GM21360 (cell line): ENCODE data around the gene LAIR2.
"Not testable (repeated sequence)": the region's sequence is repeated elsewhere in the genome, so short reads cannot be mapped to it uniquely, and the experiment has no call there.

Experiments
- ATAC-seq: cut with Tn5 transposase; IDR thresholded peaks from one replicate; pipeline ENCODE4 v1.9.1; 2021; ENCODE audit warnings: mild to moderate bottlenecking, moderate library complexity; ENCODE audit not compliant: unreplicated experiment

The LAIR2 gene

DNA sequence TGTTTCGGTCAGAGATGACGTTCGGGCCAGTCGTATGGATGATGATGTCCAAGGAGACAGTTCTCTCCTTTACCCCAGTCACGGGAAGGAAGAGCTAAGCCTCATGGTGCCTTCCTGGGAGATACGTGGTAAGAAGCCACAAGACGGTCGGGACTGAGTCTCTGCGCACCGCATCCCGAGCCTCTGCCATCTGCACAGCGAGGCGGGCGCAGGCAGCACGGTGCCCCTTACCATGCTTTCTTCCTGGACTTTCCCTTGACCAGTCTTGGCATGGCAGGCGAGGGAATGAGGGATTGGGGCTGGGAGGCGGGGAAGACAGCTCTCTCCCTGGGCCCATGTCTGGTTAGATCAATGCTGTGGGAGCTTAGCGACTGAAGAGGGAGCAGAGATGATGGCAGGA lies 10.1 kb upstream of the LAIR2 start:
- no peak for ATAC-seq

DNA sequence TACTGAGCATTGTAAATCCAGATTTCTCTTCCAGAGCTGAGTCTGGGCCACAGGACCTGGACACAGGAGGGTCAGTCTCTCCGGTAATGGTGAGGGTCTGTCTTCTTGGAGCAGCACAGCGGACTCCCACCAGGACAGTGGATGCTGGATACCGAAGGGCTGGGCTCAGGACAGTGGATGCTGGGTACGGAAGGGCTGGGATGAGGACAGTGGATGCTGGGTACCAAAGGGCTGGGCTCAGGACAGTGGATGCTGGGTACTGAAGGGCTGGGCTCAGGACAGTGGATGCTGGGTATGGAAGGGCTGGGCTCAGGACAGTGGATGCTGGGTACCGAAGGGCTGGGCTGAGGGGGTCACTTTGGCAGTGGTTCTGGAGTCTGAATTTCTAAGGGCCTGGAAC lies 9.6 kb upstream of the LAIR2 start:
- ATAC-seq, result not testable (repeated sequence)

DNA sequence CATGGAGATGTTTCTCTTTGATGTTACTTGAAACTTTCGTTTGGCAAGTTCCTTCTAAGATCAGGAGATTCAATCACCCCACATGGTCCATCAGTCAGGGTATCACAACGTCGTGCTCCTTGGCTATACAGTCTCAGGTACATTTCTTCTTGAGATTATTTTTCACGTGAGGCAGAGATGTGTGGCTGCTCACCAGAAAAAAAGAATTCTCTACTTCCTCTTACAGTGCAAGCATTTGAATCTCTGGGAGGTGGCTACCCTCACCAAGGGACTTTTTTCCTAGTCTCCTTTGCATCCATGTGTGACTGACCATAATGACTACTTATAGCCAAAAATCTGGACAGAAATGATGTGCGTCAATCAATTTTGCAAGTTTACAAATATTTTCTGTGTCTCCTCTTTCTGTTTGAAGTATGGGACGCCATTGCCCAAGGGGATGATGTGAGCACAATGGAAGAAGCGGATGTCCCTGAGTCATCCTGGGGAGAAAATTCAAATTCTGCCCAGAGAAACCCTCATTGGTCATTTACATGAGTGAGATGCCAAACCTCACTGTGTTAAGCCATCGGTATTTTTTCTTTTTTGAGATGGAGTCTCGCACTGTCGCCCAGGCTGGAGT lies 8.6 kb upstream of the LAIR2 start:
- ATAC-seq, result no peak

DNA sequence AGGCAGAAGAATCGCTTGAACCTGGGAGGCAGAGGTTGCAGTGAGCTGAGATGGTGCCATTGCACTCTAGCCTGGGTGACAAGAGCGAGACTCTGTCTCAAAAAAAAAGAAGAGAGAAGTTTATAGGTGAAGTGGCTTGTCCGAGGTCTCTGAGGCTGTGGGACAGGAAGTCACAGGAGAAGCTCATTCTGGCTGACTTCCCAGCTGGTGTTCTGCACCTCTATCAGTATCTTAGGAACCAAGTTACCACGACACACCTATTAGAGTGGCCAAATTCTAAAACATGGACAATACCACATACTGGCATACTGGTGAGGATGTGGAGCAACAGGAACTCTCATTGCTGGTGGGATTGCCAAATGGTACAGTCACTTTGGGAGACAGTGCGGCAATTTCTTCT lies 7.3 kb upstream of the LAIR2 start:
- not testable (repeated sequence) for ATAC-seq

DNA sequence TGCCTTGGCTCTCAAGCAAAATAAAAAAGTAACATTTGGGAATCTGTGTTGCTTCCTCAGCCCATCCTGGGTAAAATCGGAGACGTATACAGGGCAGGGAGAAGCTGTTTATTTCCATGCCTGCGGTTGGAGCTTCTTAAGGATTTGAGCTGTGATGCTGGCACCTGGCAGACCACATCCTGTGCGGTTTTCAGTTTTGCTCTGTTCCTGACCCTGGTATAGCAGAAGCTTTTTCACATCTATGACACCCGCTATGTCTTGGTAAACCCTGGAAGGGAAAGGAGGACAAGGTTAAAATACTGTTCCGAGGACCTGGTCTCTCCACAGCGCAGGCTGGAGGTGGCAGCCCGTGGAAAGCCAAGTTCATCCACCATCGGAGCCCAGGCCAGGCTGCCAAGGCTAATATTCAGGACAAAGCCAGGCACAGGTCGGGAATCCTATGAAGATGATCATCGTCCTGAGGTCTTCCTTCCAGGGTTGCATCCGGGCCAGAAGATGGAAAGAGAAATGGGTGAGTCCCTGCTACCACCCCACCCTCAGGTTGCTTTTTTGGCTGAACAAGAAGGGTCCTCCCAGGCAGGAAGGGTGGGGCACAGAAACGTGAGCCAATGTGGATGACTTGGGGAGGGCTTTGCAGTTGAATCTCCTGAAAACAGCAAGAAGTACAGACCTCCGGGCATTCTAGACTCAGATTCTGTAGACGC lies 4.7 kb upstream of the LAIR2 start:
- ATAC-seq, result not testable (repeated sequence)

DNA sequence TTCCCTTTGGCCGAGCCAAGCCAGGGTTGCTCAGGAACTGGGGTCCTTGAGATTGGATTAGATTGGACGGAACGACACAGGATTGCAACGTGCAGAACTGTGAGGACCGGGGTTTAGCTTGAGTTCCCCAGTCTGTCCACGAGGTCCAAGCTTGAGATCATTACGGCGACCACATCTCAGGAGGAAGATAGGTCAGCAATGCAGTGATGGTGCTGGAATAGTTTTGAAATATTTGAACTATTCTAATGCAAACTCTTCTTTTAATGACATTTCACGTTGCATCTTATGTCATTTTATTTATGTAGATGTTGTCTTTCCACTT lies 4.2 kb upstream of the LAIR2 start:
- ATAC-seq, result not testable (repeated sequence)

DNA sequence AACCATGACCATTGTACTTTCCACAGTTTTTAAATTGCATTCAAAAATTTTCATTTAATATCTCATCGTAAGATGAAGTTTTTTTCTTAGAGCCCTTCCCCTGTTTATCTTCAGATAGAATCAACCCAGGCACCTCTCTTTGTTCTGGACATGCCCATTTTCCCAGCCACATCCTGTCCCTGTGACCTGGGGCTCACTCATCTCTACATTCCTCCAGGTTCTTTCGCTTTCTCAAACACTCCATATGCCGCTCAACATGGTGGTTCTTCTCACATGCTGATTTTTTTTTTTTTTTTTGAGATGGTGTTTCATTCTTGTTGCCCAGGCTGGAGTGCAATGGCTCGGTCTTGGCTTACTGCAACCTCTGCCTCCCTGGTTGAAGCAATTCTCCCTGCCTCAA lies 2.9 kb downstream of the LAIR2 start:
- not testable (repeated sequence) for ATAC-seq

DNA sequence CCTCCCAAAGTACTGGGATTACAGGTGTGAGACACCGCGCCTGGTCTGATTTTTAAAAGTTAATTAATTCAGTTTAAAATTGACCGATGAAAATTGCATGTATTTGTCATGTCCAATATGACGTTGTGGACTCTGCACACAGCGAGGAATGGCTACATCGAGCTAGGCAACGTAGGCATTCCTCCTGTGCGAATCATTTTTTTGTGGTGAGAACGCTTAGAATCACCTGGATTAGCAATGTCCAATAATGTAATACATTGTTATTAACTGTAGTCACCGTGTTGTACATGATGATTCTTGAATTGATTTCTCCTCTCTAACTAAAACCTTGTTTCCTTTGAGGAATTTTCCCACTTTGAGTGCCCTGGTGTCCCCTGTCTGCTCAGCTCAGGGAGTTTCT lies 3.4 kb downstream of the LAIR2 start:
- no peak for ATAC-seq

DNA sequence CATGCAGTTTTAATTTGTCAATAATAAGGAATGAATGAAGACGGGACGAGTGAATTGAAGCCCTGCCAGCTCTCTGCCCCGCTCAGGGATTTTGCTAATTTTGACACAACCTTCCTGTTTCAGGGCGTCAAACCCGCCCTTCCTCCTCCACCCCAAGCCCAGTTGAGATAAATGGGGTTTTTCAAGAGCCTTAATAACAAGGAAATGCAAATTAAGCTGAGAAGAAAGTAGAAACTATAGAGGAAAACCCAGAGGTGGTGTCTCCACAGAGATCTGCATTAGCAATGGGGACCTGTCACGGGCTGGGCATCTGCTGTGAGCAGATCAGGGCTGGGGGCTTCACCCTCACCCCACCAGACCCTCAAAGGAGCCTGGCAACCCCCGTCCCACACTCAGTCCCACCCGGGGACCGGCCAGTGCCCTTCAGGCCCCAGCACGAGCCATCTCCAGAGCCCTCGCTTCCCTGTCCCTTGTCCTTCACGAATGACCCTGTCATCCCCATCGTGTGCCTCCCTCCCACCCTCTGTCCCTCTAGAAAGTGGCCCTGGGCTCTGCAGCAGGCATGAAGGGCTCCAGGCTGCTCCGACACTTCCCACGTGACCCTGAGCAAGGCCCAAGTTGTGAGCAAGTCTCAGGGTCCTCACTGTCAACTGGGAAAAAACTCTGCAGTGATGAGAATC lies 4.5 kb downstream of the LAIR2 start:
- ATAC-seq, result not testable (repeated sequence)

DNA sequence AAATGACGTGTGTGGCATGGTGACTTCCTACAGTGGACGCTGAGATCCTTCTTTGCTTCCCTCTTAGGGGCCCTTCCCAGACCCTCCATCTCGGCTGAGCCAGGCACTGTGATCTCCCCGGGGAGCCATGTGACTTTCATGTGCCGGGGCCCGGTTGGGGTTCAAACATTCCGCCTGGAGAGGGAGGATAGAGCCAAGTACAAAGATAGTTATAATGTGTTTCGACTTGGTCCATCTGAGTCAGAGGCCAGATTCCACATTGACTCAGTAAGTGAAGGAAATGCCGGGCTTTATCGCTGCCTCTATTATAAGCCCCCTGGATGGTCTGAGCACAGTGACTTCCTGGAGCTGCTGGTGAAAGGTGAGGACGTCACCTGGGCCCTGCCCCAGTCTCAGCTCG lies 5.2 kb downstream of the LAIR2 start:
- ATAC-seq, result no peak

DNA sequence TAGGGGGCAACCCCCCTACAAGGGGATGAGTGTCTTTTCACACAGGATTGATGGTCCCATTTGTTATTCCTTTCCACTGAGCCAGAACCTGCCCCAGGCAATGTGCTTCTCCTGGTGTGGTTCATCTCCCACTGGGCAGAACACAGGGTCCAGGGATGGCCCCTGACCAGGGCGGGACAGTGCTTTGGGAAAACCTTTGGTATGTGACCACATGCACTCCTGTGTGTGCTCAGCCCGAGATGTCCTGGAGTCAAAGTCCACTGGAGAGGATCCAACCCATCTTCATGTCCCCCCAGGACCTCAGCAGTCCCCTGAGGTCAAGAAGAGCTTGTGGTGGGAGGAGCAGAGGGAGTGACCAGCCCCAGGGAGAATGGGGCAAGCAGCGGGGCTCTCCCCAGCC lies 5.9 kb downstream of the LAIR2 start:
- ATAC-seq, result not testable (repeated sequence)

DNA sequence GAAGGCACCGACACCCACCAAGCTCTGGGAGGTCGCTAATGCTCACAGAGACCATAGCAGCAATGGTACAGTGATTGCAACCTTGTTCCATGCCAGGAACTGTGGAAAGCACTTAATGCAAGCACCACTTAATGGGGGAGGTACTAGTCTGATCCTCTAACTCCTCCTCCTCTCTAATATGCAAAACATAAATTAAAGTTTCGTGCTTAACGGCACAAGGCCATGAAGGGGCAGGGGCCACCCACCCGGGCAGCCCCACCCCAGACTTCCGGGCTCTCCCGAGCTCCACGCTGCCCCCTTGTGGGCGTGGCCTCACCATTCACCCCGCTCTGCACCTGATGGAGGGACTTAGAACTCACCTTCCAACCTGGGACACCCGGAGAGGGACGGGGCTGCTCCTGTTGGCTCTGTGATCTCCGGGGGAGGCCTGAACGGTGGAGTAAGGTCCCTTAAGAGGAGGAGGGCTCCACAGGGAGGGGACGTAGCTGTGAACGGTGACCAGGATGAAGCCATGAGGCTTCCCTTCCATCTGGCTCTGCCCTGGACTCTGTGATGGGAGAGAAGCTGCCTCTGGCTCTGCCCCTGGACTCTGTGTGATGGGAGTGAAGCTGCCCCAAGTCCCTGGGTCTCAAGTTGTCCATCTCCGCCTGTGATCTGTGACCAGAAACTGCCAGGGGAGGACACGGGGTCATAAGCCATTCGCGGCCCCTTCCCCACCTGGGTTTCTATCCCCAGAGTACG lies 6.7 kb downstream of the LAIR2 start:
- not testable (repeated sequence) for ATAC-seq

DNA sequence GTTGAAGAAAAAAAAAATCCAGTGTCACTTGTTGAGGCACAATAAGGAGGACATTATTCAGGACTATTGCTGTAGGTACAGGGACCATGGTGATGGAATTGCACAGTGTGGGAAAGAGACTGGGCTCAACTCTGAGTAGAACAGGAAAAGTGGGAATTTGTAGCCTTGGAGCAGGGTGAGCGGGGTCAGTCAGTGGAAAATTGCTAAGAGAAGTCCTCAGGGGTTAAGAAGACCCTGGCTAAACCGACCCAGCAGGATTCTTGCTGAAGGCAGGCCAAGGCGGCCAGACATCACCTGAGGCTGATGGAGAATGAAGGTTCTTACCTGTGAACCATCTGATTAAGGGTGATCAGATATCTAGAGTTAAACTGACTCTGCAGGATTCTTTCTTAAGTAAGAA lies 12.5 kb downstream of the LAIR2 start:
- no peak for ATAC-seq

DNA sequence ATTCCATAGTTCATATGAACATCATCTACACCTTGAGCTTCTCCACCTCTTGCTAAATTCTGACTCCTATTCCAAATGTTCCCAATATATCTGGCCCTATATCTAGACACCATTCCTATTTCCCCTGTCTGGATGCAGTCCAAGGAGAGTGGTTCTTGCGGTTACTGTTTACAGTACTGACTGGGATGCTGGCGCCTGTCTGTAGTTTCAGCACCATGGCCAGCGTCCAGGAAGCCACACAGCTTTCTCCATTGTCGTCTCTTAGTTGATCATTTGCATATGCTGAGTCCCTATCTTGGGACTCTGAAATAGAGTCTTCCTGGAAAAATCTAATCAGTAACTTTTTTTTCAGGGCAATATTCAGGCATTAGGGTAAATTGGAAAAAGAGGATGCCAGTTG lies 14.9 kb downstream of the LAIR2 start:
- ATAC-seq, result no peak

DNA sequence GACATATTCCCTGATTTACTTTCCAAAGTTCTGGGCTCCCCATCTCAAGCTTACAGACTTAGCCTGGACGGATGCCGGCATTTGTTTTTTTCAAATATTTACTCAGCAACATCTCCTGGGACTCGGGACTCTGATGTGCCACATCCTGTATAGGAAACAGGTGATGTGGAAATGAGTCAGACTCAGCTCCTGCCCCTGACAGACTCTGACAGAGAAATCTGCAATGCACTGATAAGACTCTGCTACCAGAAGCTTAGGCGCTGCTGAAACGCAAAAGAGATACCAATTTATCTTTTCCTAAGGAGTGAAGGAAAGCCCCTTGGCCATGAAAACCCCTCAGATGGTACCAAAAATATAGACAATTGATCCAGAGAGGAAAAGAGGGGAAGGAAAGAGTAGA lies 16.2 kb downstream of the LAIR2 start:
- peak; percentile 47 for ATAC-seq

DNA sequence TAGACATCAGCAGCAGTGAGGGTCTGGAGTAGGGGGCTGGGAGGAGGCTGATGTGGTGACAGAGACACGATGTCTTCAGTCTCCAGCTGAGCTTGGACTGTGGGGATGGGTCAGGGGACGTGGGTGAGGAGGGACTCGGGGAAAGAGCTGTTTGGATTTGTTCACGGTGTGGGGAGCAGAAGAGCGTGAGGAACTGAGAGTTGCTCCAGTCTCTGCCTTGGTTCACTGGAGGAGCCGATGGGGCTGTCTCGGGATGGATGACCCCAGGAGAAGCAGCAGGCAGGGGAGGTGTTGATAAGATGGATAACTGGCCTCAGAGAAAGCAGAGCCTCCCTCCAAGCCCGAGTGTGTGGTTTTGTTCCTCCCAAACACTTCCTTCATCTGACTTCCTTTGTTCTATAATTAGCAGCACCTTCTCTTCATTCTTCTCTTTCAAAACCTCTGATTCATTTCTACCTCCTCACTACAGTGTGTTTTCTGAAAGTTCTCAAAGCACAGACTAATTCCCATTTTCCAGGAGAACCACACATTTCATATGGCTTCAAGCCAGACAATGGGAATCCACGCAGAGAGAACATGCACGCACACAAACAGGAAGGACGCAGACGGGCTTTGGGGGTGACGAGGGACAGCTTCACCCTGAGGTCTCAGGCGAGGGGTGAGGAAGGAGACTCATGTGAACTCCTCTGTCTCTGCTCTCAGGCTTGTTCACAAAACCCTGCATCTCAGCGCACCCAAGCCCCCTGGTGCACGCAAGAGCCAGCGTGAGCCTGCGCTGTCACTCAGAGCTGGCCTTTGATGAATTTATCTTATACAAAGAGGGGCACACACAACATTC lies 18.6 kb downstream of the LAIR2 start:
- no peak for ATAC-seq

DNA sequence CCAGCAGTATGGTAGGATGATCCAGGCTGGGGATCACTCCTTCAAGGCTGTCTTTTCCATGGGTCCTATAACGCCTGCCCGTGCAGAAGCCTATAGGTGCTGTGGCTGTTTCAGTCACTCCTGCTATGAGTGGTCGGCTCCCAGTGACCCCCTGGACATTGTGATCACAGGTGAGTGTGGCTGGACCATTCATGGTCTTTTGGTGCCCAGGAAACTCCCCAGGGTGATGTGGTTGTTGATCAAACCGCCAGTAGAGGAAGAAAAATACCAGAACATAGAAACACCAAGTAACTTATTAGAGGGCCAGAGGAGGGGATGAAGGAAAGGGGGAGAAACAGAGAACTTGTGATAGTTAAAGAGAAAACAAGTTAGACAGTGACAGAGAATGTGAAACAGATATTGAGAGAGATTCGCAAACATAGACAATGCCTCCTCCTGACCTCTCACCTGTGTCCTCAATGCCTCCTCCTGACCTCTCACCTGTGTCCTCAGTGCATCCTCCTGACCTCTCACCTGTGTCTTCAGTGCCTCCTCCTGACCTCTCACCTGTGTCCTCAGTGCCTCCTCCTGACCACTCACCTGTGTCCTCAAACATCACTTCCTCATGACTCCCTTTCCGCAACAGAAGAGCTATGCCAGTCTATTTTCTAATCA lies 19.4 kb downstream of the LAIR2 start:
- no peak for ATAC-seq

DNA sequence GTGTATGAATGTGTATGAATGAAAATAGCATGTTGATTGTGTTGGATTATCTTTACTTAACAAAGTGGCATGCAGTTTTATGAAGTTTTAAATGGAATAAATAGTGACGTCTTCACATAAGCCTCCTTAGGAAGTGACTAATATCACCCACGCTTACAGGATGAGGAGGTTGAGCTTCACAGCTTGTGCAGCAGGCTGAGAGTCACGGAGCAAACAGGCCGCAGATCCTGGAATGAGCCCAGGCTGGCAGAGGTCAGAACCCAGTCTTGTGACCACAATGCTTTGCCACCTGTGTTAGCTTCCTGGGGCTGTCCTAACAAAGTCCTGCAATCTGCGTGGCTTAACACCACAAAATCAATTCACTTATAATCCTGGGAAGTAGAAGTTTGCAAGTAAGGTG lies 20.8 kb downstream of the LAIR2 start:
- ATAC-seq, result no peak

DNA sequence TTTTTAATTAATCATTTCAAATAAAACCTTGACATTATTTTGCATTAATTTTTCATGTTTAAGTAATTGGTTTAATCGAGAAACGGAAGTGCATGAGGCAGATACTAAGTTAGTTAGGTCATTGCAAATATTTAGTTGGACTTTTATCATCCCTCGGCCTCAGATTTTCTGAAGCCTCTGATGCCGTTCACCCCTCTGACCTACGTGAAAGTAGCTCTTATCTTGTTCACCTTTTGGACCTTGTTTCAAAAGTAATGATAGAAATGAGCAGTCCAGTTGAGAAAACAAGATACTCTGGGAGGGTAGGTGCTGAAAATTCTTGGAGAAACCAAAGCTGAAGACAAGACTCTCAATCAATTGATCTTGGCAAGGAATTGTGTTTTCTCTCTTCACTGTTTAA lies 23.0 kb downstream of the LAIR2 start:
- no peak for ATAC-seq

DNA sequence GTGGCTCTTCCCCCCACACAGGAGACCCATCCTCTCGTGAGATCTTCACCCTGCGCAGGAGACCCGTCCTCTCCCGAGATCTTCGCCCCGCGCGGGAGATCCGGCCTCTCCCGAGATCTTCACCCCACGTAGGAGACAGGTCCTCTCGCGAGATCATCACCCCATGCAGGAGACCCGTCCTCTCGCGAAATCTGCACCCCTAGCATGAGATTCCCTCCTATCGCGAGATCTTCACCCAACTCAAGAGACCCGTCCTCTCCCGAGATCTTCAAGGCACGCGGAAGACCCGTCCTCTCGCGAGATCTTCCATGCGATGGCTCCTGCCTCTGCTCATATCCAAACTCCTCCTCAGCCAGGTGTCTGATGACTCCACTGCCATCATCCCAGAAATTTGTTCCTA lies 24.3 kb downstream of the LAIR2 start:
- ATAC-seq, result no peak
